Measurements from ENCODE around the gene SLCO1B3.

The SLCO1B3 gene

DNA sequence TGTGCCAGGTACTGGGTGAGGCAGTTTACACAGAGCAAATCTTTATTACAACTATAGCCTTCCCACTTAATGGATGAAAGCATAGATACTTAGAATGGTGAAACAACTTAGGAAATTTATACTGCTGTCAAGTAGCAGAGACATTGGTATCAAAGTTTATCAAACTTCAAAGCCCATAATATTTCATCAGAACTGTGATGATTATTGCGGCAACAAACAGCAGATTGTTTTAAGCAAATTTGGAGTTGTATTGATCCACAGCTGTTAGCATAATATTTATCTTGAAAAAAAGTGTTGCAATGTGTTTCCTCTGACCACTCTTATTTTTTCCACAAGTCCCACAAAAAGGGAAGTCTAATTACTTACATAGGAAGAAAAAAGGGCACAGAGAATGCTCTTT lies 2.0 kb upstream of the SLCO1B3 start:
- TF ChIP-seq, protein P1, sequence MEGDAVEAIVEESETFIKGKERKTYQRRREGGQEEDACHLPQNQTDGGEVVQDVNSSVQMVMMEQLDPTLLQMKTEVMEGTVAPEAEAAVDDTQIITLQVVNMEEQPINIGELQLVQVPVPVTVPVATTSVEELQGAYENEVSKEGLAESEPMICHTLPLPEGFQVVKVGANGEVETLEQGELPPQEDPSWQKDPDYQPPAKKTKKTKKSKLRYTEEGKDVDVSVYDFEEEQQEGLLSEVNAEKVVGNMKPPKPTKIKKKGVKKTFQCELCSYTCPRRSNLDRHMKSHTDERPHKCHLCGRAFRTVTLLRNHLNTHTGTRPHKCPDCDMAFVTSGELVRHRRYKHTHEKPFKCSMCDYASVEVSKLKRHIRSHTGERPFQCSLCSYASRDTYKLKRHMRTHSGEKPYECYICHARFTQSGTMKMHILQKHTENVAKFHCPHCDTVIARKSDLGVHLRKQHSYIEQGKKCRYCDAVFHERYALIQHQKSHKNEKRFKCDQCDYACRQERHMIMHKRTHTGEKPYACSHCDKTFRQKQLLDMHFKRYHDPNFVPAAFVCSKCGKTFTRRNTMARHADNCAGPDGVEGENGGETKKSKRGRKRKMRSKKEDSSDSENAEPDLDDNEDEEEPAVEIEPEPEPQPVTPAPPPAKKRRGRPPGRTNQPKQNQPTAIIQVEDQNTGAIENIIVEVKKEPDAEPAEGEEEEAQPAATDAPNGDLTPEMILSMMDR (IDR thresholded peaks at IDR 0.05) = no peak
- H3K4me1 ChIP-seq (ENCODE audit: control insufficient read depth in 1 of 2, insufficient read depth in 1 of 2, low read depth in 1 of 2, low read length in 1 of 2) = no peaks in the 10 kb centered on the region
- no peak overlapping the region for H3K27ac ChIP-seq
- H3K36me3 ChIP-seq = no peaks in the 10 kb centered on the region
- no peaks in the 10 kb centered on the region for H3K9me3 ChIP-seq
- no peak overlapping the region for H3K4me3 ChIP-seq (ENCODE audit: low read depth in 1 of 2, low read length in 1 of 2)
- H3K27me3 ChIP-seq = no peaks in the 10 kb centered on the region

DNA sequence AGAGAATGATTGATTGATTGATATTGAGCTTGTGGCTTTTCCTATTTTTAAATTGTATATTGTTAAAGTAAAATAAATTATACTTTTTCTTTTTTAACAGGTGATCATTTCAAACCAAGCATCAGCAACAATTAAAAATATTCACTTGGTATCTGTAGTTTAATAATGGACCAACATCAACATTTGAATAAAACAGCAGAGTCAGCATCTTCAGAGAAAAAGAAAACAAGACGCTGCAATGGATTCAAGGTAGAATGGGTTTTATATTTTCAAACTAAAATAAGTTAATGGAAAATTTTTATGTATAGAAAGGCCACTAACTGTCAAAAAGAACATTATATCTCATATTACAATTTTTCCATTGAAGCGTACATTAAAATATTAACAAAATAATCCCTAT lies 5.1 kb downstream of the SLCO1B3 start:
- Histone ChIP-seq H3K36me3 (no peaks in the 10 kb centered on the region), H3K4me3 (ENCODE audit: low read depth in 1 of 2, low read length in 1 of 2) (no peak overlapping the region), H3K27me3 (no peaks in the 10 kb centered on the region), H3K27ac (no peak overlapping the region), H3K9me3 (no peaks in the 10 kb centered on the region), H3K4me1 (ENCODE audit: control insufficient read depth in 1 of 2, insufficient read depth in 1 of 2, low read depth in 1 of 2, low read length in 1 of 2) (no peaks in the 10 kb centered on the region)
- TF ChIP-seq, protein P1 (IDR thresholded peaks at IDR 0.05) = no peak

DNA sequence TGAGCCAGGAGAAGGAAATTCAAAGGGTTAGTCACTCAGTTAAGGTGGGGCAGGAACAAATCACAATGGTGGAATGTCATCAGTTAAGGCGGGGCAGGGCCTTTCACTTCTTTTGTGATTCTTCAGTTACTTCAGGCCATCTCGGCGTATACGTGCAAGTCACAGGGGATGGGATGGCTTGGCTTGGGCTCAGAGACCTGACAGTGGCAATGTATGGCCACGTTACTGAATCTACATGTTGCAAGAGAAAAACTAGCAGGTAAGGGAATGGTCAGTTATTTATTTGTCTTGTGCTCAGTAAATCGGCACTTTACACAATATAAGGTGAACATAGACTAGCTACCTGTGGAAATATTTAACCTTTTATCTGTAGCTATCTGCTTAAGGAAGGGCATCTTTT lies 11.9 kb downstream of the SLCO1B3 start:
- Histone ChIP-seq H3K9me3 (no peaks in the 10 kb centered on the region), H3K27ac (no peak overlapping the region), H3K36me3 (no peaks in the 10 kb centered on the region), H3K4me1 (ENCODE audit: control insufficient read depth in 1 of 2, insufficient read depth in 1 of 2, low read depth in 1 of 2, low read length in 1 of 2) (no peaks in the 10 kb centered on the region), H3K4me3 (ENCODE audit: low read depth in 1 of 2, low read length in 1 of 2) (no peak overlapping the region), H3K27me3 (no peaks in the 10 kb centered on the region)
- TF ChIP-seq, protein P1 (IDR thresholded peaks at IDR 0.05) = no peak

DNA sequence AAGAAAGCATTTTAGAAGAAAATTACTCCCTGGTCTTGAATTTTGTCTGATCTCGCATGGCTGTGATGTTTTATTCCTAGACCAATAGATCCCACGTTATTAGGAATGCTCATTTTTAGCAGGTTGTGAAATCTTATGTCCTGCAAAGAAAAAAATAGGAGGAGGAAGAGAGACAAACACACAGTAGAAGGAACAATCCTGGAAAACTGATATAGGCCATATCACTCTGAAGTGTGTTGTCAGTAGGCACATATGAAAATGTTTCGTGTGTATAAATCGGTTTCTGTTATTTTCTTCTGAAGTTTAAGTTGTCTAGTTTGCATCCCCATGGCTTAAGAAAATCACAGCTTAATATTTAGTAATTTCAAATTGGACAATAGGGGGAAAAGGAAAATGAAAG lies 12.4 kb downstream of the SLCO1B3 start:
- H3K4me3 ChIP-seq (ENCODE audit: low read depth in 1 of 2, low read length in 1 of 2) = no peak overlapping the region
- no peaks in the 10 kb centered on the region for H3K9me3 ChIP-seq
- H3K27ac ChIP-seq = no peak overlapping the region
- no peaks in the 10 kb centered on the region for H3K27me3 ChIP-seq
- no peaks in the 10 kb centered on the region for H3K36me3 ChIP-seq
- no peaks in the 10 kb centered on the region for H3K4me1 ChIP-seq (ENCODE audit: control insufficient read depth in 1 of 2, insufficient read depth in 1 of 2, low read depth in 1 of 2, low read length in 1 of 2)
- TF ChIP-seq, protein P1 (IDR thresholded peaks at IDR 0.05) = no peak

DNA sequence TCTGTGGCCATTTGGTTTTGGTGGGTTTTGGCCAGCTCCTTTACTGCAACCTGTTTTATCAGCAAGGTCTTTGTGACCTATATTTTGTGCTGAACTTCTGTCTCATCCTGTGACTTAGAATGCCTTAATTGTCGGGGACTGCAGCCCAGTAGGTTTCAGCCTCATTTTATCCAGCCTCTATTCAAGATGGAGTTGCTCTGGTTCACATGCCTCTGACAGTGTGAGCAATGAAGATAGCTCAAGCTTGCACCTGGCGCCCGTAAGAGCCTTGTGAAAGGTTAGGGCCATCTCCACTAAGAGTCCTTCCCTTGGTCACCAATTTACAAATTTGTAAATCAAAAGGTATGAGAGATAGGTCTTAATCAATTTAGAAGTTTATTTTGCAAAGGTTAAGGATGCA lies 19.4 kb downstream of the SLCO1B3 start:
- no peaks in the 10 kb centered on the region for H3K4me1 ChIP-seq (ENCODE audit: control insufficient read depth in 1 of 2, insufficient read depth in 1 of 2, low read depth in 1 of 2, low read length in 1 of 2)
- no peak overlapping the region for H3K27ac ChIP-seq
- TF ChIP-seq, protein P1 (IDR thresholded peaks at IDR 0.05) = no peak
- H3K9me3 ChIP-seq = no peaks in the 10 kb centered on the region
- H3K4me3 ChIP-seq (ENCODE audit: low read depth in 1 of 2, low read length in 1 of 2) = no peak overlapping the region
- H3K36me3 ChIP-seq = no peaks in the 10 kb centered on the region
- no peaks in the 10 kb centered on the region for H3K27me3 ChIP-seq

DNA sequence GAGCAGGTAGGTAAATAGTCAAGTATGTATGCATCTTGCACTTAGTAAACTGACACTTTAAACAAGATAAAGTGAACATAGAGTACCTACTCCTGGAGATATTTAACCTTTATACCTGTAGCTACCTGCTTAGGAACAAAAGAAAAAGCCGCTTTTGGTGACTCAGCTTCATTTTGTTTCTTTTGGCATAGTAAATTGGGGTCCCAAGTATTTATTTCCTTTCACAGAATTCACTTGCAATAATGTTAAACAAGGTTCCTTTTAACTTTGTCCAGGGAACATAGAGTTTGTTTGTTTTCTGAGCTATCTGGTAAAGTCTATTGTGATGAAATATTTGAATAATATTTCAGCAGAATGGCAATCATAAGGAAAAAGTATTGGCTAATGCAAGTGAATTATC lies 20.0 kb downstream of the SLCO1B3 start:
- H3K36me3 ChIP-seq = no peaks in the 10 kb centered on the region
- H3K4me1 ChIP-seq (ENCODE audit: control insufficient read depth in 1 of 2, insufficient read depth in 1 of 2, low read depth in 1 of 2, low read length in 1 of 2) = no peaks in the 10 kb centered on the region
- H3K9me3 ChIP-seq = no peaks in the 10 kb centered on the region
- TF ChIP-seq, protein P1 (IDR thresholded peaks at IDR 0.05) = no peak
- H3K27me3 ChIP-seq = no peaks in the 10 kb centered on the region
- H3K27ac ChIP-seq = no peak overlapping the region
- no peak overlapping the region for H3K4me3 ChIP-seq (ENCODE audit: low read depth in 1 of 2, low read length in 1 of 2)

Data from neutrophil (primary cell).